ENCODE data around the gene INPP4A.

Gene INPP4A

DNA sequence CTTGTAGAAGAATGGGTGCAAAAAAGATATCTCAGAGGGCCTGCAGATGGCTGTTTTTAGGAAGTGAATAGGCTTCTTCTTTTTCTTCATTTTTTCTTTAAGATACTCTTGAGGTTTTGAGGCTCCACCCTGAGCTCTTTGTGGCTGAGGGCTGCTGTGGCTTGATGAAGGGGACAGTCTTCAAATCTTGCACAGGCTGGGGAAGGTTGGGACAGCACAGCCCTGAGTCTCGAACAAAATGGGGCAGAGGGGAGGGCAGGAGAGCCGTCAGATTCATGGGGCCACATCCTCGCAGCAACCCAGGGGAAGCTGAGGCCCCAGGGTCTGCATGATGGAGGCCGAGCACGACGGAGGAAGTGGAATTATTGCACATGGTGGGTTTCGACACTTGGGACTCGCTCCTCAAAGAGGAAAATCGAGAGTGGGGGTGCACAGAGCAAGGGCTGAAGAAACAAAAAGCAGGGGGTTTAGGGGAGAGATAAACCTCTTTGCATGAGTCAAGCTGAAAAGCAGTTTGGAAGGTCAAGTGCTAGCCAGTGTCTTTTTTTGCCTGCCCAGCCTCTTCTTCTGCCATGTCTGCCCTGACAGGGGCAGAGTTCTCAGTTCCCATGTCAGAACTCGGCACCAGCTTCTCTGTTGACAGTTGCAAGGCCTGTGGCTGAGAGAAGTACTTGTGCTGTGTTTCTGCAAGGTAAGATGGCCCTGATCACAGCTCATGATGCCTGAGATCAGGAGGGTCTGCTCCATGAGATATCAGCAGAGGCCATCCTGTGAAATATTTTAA lies 19.5 kb downstream of the INPP4A start:
- Mint-ChIP-seq H3K4me3 (peak overlapping the region; percentile 76), H3K4me1 (peaks cover 93% of the 10 kb centered on the region), H3K27me3 (no peaks in the 10 kb centered on the region), H3K36me3 (peaks cover 2% of the 10 kb centered on the region), H3K27ac (peak overlapping the region; percentile 96), H3K9me3 (no peaks in the 10 kb centered on the region)

DNA sequence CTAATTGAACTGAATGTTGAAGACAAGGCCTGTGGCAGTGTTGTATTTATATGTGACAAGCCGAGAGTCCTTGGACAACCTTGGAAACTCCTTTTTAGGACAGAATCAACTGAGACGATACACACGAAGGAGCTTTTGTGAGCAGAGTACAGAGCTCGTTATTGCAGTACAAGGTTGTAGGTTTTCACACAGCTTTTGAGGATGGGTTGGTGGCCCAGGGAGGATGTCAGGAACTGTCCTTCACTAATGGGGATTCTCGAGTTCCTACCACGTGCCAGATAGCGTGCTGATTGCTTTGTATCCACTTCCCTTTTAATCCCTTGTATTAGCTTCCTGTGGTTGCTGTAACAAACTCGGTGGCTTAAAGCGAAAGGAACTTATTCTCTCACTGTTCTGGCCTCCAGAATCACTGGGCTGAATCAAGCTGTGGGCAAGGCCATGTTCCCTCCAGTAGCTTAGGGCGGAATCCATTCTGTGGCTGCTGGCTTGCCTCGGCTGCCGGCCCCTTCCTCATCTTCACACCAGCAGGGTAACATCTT lies 20.2 kb downstream of the INPP4A start:
- no peaks in the 10 kb centered on the region for H3K27me3 Mint-ChIP-seq
- H3K9me3 Mint-ChIP-seq: no peaks in the 10 kb centered on the region
- peaks cover 92% of the 10 kb centered on the region for H3K4me1 Mint-ChIP-seq
- peaks cover 4% of the 10 kb centered on the region for H3K36me3 Mint-ChIP-seq
- peak overlapping the region; percentile 76 for H3K4me3 Mint-ChIP-seq
- H3K27ac Mint-ChIP-seq: peak overlapping the region; percentile 96

DNA sequence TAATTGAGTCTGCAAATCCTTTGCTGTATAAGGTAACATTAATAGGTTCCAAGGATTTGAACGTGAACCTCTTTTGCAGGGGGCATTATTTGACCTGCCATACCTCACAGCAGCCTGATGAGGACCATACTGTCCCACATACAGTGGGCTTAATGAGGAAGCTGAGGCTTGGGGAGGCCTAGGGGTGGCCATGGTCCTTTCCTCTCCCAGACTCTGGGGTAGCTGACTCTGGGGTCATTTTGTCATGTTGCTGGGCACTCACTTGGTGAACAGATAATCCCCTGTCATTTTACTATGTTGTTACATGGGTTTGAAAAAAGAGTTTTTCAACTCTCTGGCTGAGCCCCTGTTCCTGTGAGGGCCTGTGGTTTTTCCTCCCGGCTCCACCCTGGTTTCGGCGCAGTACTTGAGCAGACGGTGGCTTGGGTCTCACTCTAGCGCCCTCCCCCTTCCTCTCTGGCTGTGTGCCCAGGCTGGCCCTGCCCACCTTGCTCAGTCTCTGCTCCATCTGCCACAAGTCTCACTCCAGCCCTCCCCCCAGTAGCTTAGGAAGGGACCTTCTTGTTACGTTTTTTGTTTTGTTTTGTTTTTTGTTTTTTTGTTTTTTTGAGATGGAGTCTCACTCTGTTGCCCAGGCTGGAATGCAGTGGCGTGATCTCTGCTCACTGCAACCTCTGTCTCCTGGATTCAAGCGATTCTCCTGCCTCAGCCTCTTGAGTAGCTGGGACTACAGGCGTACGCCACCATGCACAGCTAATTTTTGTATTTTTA lies 21.0 kb downstream of the INPP4A start:
- Mint-ChIP-seq H3K27me3 (no peaks in the 10 kb centered on the region), H3K9me3 (no peaks in the 10 kb centered on the region), H3K4me1 (peaks cover 92% of the 10 kb centered on the region), H3K4me3 (peak overlapping the region; percentile 76), H3K36me3 (peaks cover 5% of the 10 kb centered on the region), H3K27ac (peak overlapping the region; percentile 99)

DNA sequence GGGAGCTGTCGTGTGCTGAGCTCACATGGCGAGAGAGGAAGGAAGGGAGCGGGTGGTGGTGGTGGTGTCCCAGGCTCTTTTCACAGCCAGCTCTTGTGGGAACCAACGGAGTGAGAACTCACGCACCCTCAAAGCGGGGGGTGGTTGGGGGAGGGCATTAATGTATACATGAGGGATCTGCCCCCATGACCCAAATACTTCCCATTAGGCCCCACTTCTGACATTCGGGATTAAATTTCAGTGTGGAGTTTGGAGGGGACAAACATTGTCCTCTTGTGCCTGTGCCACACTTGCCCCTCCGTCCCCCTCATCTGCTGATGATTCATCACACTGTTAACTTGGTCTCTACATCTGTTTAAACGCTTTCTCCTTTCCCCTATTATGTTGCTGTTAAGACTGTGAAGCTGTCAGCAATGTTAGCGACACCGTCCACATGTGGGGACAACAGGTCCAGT lies 22.5 kb downstream of the INPP4A start:
- H3K27ac Mint-ChIP-seq: peak overlapping the region; percentile 99
- H3K9me3 Mint-ChIP-seq: no peaks in the 10 kb centered on the region
- no peaks in the 10 kb centered on the region for H3K27me3 Mint-ChIP-seq
- peaks cover 92% of the 10 kb centered on the region for H3K4me1 Mint-ChIP-seq
- H3K36me3 Mint-ChIP-seq: peaks cover 5% of the 10 kb centered on the region
- peak overlapping the region; percentile 76 for H3K4me3 Mint-ChIP-seq

DNA sequence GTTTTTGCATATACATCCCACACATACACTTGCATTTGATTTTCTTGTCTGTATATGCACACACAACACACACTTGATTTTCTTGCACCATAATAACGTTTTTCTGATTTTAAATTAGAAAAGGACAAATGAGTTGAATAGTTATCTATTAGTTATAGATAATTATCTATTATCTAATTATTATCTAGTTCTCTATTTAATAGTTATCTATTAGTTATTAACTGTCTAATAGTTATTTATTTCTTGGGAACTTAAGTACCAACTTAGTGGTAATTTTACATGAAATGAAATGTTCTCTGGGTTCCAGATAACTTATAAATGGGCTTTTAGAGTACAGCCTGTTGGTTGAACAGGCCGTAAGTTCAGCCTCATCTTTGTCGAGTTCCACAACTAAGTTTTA lies 23.0 kb downstream of the INPP4A start:
- Mint-ChIP-seq H3K4me1 (peaks cover 97% of the 10 kb centered on the region), H3K36me3 (peaks cover 5% of the 10 kb centered on the region), H3K9me3 (no peaks in the 10 kb centered on the region)

DNA sequence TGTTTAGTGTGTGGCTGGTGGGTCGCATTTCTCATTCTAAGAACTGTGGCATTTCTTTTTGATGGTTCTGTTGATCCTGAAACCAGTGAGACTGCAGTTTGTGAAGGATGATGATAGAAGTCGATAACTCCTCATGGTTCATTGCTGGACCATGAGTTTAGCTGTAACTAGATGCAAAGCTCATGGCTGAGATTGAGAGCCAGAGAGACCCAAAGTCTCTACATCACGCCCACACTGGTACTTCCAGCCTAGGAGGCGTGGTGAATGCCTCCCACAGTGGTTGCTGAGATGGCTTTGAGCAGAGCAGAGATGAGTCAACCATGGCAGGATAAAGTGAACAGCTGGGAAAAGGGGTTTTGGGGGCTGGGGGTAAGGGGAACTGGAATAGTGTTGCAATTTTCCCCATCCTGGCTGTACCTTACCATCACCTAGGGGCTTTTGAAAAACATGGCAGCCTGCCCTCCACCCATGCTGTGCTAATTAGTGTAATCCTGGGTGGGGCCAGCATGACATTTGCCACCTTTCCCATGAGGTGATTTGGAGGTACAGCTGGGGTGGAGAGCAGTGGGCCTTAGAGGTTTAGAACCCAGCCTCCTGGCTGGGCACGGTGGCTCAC lies 24.1 kb downstream of the INPP4A start:
- H3K36me3 Mint-ChIP-seq: peaks cover 5% of the 10 kb centered on the region
- peak overlapping the region; percentile 93 for H3K27ac Mint-ChIP-seq
- no peaks in the 10 kb centered on the region for H3K9me3 Mint-ChIP-seq
- no peaks in the 10 kb centered on the region for H3K27me3 Mint-ChIP-seq
- peaks cover 98% of the 10 kb centered on the region for H3K4me1 Mint-ChIP-seq
- peak overlapping the region; percentile 53 for H3K4me3 Mint-ChIP-seq

More for the DNA sequence above, 23.0 kb downstream of the INPP4A start:
- H3K27me3 Mint-ChIP-seq: no peaks in the 10 kb centered on the region
- H3K27ac Mint-ChIP-seq: peak overlapping the region; percentile 99
- H3K4me3 Mint-ChIP-seq: peak overlapping the region; percentile 76

DNA sequence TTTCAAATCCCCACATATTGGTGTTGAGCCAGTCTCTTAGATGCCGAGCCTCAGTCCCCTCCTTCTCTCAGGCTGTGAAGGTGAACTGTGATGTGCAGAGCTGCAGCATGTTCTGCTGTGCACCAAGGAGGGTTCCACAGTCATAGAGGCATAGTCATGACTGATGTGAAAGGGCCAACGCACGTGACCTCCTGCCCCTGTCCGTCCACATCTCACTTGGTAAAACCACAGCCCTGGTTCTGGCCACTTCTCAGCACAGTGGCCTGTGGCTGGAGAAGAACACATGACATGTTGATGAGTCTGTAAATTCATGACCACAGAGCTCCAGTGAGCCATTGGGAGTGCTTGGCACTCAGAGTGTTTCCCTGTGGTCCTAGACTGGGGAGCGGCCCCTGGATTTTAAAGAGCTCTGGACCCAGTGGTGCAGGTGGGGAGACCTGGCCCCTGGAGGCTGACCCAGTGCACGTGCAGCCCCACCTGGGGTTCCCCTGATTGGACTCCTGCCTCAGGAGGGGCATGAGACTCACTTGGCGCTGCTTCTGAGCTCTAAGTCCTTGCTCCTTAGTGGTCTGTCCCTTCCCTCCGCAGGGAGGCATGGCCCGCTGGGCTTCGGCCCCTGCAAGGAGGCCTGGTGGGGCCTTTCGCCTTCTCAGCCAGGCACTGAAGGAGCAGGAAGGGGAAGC lies 25.3 kb downstream of the INPP4A start:
- Mint-ChIP-seq H3K27me3 (no peaks in the 10 kb centered on the region), H3K27ac (peak overlapping the region; percentile 65), H3K4me1 (peaks cover 98% of the 10 kb centered on the region), H3K4me3 (peak overlapping the region; percentile 31), H3K9me3 (no peaks in the 10 kb centered on the region), H3K36me3 (peaks cover 5% of the 10 kb centered on the region)

DNA sequence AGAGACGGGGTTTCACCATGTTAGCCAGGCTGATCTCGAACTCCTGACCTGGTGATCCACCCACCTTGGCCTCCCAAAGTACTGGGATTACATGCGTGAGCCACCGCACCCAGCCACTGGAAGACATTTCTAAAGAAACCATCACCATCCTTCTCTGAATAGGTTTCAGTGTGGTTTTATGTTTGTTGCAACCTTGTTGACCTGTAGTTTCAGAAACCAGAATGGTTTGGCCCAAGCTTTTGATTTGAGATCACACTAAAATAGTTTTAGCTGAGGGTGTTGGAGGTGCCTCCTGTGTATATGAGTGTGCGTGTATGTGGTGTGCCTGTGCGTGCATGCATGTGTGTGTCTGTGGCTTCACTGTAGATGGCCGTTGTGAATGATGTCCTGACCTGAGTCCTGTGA lies 26.2 kb downstream of the INPP4A start:
- peak overlapping the region; percentile 56 for H3K4me3 Mint-ChIP-seq
- H3K4me1 Mint-ChIP-seq: peaks cover 98% of the 10 kb centered on the region
- H3K27ac Mint-ChIP-seq: peak overlapping the region; percentile 90

DNA sequence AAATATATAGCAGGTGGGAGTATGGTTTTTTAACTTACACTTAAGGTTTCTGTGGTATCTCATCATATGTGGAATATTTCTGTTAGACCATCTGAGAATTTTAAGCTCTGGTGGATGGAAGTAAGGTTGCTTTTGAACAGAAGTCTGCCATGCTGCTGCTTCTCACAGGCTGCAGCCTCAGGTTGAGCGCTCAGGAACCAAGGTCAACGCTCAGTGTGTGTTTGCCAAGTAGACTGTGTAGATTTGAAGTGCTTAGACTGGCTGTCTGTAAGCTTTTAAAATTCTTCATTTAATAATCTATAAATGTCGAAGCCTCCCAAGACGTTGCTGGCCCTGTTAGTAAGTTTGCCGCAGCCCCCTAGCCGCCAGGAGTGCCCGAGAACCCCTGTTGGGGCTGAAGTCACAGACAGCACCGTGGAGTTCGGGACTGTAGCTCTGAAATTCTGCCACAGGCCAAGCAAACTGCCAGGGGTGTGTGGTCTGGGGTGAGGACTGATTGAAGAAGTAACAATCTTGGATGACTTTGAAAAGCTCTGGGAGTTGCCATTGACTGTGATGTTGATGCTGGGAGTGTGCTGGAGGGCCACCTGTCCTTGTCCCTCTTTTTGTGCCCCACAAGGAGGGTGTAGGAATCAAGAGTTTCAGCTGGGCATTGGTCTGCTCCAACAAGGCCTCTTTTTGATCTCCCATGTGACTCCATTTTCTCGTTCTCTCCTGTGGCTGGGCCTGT lies 26.9 kb downstream of the INPP4A start:
- Mint-ChIP-seq H3K36me3 (peaks cover 5% of the 10 kb centered on the region), H3K4me1 (peaks cover 98% of the 10 kb centered on the region), H3K4me3 (peak overlapping the region; percentile 56), H3K27me3 (no peaks in the 10 kb centered on the region), H3K9me3 (no peaks in the 10 kb centered on the region), H3K27ac (peak overlapping the region; percentile 90)

More for the DNA sequence above, 26.2 kb downstream of the INPP4A start:
- H3K27me3 Mint-ChIP-seq: no peaks in the 10 kb centered on the region
- peaks cover 5% of the 10 kb centered on the region for H3K36me3 Mint-ChIP-seq
- H3K9me3 Mint-ChIP-seq: no peaks in the 10 kb centered on the region

DNA sequence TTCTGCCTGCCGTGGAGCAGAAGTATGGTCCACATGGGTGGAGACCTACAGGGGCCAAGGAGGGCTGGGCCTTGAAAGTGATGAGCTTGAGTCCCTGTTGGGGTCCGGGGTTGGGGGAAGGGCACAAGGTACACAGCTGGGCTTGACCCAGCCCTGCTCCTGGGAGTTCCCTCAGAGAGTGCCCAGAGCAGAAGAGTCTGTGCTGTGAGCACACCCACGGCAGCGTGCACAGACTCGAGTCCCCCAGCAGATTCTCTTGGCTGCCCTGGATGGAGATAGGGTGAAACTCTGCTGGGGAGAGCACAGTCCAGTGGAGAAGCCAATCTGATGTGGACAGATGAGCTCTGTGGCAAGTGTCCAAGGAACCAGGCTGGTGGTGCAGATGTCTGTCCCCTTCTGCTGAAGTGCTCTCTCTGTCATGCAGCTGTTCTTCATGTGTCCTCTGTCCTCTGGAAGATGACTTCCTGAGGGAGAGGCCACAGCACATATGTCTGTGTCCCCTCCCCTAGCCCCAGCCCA lies 27.5 kb downstream of the INPP4A start:
- no peaks in the 10 kb centered on the region for H3K27me3 Mint-ChIP-seq
- H3K36me3 Mint-ChIP-seq: peaks cover 5% of the 10 kb centered on the region
- no peaks in the 10 kb centered on the region for H3K9me3 Mint-ChIP-seq
- peak overlapping the region; percentile 68 for H3K27ac Mint-ChIP-seq
- H3K4me3 Mint-ChIP-seq: peak overlapping the region; percentile 44
- peaks cover 98% of the 10 kb centered on the region for H3K4me1 Mint-ChIP-seq

DNA sequence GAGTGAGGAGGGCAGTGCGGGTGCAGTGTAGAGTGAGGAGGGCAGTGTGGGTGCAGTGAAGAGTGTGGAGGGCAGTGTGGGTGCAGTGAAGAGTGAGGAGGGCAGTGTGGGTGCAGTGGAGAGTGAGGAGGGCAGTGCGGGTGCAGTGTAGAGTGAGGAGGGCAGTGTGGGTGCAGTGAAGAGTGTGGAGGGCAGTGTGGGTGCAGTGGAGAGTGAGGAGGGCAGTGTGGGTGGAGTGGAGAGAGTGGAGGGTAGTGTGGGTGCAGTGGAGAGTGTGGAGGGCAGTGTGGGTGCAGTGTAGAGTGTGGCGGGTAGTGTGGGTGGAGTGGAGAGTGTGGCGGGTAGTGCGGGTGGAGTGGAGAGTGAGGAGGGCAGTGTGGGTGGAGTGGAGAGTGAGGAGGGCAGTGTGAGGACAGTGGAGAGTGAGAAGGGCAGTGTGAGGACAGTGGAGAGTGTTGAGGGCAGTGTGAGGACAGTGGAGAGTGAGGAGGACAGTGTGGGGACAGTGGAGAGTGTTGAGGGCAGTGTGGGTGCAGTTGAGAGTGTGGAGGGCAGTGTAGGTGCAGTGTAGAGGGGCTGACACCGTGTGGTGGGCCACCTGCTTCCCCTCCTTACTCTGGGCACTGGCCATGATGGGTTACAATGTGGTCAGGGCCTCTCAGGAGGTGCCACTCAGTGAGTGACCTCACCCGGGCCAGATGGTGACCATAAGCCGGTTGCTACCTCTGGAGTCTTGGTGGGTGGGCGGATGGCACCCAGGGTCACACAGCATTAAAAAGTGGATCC lies 28.5 kb downstream of the INPP4A start:
- H3K36me3 Mint-ChIP-seq: peaks cover 9% of the 10 kb centered on the region
- H3K9me3 Mint-ChIP-seq: no peaks in the 10 kb centered on the region
- H3K27ac Mint-ChIP-seq: peak overlapping the region; percentile 96
- H3K4me3 Mint-ChIP-seq: peak overlapping the region; percentile 75
- H3K4me1 Mint-ChIP-seq: peaks cover 98% of the 10 kb centered on the region
- H3K27me3 Mint-ChIP-seq: no peaks in the 10 kb centered on the region

DNA sequence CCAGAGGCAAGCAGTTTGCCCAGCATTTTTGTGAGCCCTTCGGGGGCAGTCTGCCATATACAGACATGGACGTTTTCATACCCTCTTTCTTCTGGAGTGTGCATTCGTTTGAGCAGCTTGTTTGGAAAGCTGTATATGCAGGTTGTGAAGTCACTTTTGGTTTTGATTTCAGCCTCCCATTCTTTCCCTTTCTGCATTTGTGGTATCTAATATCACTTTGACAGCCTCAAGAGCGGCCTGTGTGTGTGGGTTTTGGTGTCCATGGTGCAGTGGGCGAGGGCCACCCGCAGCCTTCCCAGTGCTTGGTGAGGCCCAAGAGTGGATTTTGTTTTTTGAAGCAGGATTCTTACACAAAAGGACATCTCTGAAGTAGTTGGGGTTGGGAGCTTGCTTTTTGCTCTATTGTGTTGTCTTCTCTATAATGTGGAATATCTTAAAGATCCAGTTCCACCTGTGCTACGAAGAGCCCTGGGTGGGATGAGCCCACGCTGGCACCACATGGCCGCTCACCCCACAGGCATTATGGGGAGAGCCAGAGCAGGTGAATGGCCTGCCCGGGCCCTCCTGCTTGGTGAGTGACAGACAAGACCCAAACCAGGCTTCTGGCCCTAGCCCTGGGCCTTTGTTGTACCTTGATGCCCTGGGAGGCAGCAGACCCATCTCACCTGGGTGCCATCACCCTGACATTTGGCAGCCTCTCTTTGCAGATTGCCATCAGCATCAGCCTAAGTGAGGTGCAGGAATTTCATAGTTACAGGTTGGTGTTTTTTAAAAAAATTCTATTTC lies 29.5 kb downstream of the INPP4A start:
- Mint-ChIP-seq H3K4me3 (peak overlapping the region; percentile 75), H3K9me3 (no peaks in the 10 kb centered on the region), H3K36me3 (peaks cover 6% of the 10 kb centered on the region), H3K27me3 (no peaks in the 10 kb centered on the region), H3K4me1 (peaks cover 99% of the 10 kb centered on the region), H3K27ac (peak overlapping the region; percentile 96)

DNA sequence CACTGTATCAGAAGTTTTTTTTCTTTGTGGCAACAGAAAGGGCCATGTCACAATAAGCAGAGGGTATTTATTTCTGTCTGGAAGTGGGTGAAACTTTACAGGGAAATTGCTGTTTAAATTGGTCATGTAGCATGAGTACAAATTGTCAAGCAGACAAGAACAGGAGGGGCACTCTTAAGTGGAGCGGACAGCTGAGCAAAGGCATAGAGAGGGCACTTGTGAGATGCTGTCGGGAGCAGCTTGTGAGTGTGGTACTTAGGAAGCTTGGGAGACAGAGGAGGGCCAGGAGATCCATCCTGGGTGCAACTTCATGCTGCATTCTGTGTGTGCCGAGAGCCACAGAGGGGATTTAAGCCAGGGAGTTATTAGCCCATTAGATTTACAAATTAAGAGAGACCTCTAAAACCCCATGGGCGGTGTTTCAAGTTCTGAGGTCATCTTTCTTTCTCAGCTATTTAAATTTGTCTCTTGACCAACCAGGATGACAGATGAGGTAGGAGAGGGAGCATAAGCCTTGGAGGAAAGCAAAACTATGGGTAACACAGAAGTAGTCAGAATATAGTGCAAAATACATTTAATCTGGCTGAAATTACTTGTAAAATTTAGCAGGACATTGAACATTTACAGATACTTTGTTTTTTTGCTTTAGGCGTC lies 30.4 kb downstream of the INPP4A start:
- Mint-ChIP-seq H3K4me1 (peaks cover 100% of the 10 kb centered on the region), H3K27ac (peak overlapping the region; percentile 20), H3K27me3 (no peaks in the 10 kb centered on the region), H3K36me3 (peaks cover 3% of the 10 kb centered on the region), H3K9me3 (no peaks in the 10 kb centered on the region), H3K4me3 (no peak overlapping the region)
